Stimulated activated CD8-positive, alpha-beta memory T cell treated with anti-CD3 and anti-CD28 coated beads, Interleukin-12 subunit alpha, Interleukin-12 subunit beta, amount 100 ng/mL, for 1 hour (primary cell): ENCODE data around the gene USH2A.

ENCODE experiments used
- DNase-seq: peaks from one replicate; pipeline ENCODE4 v3.0.0-alpha.2; 2020; ENCODE audit warnings: low read depth

The USH2A gene, protein sequence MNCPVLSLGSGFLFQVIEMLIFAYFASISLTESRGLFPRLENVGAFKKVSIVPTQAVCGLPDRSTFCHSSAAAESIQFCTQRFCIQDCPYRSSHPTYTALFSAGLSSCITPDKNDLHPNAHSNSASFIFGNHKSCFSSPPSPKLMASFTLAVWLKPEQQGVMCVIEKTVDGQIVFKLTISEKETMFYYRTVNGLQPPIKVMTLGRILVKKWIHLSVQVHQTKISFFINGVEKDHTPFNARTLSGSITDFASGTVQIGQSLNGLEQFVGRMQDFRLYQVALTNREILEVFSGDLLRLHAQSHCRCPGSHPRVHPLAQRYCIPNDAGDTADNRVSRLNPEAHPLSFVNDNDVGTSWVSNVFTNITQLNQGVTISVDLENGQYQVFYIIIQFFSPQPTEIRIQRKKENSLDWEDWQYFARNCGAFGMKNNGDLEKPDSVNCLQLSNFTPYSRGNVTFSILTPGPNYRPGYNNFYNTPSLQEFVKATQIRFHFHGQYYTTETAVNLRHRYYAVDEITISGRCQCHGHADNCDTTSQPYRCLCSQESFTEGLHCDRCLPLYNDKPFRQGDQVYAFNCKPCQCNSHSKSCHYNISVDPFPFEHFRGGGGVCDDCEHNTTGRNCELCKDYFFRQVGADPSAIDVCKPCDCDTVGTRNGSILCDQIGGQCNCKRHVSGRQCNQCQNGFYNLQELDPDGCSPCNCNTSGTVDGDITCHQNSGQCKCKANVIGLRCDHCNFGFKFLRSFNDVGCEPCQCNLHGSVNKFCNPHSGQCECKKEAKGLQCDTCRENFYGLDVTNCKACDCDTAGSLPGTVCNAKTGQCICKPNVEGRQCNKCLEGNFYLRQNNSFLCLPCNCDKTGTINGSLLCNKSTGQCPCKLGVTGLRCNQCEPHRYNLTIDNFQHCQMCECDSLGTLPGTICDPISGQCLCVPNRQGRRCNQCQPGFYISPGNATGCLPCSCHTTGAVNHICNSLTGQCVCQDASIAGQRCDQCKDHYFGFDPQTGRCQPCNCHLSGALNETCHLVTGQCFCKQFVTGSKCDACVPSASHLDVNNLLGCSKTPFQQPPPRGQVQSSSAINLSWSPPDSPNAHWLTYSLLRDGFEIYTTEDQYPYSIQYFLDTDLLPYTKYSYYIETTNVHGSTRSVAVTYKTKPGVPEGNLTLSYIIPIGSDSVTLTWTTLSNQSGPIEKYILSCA (N-terminal part only)

DNA sequence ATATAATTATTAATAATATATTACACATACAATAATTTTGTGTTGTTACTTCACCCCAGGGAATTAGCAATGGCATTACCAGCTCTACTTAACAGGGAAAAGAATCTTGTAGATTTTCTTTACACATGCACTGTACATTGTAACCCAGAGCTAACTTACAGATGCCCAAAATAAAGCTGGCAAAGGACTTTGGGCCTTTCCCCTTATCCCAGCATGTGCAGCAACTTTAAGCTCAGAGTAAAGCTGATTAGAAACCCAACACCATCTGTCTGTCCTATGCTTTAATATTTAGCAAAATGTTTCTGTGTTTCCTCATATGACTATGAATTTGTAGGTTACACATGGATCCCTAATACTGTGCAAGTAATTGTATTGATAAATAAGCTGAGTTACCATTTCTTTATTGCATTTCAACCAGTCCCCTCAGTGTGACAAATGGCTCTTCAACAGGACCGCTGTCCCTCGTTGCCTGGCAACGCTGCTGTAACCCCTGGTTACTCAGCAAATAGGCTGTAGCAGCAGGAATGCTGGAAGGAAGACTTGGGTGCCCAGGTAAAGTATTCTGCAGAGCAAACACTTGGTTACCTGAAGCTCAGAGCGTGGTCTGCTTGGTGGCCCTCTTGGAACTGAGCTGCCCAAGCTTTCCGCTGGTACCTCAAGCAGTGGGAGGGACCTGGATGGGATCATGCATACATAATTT, at the start of gene USH2A:
Gene USH2A, minus strand, starts transcription at position 628 of the 700 bp plus-strand sequence. CDS start 1,112 bp downstream, outside the sequence.
- DNase-seq: no peak

DNA sequence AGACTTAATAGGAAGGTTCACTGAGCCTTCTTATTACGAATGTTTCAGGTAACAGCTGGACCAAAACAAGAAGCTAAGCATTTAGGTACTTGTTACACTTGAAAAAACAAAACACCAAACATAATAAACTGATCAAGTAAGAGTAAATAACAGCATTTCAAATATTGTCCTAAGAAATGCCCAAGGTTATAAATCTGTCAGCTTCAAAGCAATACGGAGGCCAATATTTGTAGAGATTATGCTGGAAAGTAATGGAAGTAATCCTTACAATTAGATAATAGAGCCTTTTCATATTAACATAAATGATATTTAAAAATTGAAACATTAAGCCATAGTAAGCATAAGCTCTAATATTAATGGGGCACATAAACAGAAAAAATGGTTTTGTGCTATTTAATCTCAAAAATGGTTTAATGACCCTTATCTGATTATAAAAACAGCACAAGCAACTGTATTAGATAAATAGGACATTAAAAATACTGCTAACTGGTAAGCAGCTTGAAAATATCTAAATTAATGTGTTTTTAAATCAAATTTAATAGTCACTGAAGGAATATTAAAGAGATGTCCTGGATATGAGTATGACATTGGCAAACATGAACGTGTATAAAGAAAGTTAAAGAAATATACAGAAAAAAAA, 43.0 kb upstream of the USH2A start:
- DNase-seq: no peak

DNA sequence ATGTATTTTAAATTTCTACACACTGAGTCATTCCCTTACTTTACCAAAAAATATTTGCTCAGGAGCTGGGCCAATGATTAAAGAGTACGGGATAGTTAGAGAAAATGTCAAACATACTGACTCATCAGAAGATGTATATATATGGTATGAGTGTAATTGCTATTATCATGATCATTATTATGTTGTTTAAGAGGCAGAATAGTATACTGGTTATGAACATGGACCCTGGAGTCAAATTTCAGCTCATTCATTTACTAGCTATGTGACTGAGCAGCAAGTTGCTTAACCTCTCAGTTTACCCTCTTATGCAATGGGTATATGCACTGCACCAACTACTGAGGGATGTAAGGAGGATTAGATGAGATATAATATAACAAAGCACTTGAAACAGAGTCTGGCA, 41.2 kb upstream of the USH2A start:
- no peak for DNase-seq

DNA sequence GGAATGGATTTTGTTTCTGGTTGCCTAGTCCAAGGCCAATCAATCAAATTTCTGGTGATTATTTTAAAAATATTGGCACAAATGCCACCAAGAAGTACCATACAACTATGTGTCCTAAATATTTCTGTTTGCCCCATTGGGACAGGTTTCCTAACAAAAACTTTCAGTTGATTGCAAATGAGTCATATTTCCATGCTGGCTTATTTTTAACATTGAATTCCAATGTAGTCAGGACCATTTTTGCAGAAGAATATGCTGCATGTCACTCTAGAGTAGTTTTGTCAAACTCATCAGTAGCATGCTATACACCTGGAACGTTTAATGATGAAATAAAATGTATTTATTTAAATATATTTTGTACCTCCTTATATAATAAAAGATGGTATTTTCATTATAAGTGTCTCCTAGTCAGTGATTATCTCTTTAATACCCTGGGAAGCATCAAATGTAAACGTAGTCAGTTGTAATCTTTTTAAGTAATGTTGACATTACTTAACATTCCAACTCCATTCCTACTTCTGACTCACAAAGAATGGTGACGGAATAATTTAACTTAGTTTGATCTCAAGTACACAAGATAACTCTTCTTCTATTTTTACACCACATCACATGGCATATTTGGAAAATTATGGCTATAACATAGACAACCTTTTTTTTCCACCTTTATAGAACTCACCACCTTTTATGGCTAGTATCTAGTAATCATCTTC, 39.0 kb upstream of the USH2A start:
- no peak for DNase-seq

DNA sequence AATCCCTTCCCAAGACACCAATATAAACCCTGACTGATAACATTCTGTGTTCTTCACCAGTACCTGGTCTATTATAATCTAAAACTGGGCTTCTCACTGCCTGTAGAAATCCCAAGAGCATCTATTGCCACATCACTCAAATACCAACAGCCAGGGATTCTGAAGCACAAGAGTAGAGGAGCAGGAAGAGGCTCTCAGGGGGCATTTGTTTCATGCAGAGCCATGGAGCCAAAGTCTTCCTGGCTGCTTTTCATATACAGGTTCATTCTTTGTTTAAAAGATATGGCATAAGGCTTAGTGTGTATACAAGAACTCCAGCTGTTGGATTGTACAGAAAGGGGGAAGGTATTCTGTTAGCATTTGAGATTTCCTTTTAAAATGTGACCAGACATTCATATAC, 38.2 kb upstream of the USH2A start:
- DNase-seq: no peak

DNA sequence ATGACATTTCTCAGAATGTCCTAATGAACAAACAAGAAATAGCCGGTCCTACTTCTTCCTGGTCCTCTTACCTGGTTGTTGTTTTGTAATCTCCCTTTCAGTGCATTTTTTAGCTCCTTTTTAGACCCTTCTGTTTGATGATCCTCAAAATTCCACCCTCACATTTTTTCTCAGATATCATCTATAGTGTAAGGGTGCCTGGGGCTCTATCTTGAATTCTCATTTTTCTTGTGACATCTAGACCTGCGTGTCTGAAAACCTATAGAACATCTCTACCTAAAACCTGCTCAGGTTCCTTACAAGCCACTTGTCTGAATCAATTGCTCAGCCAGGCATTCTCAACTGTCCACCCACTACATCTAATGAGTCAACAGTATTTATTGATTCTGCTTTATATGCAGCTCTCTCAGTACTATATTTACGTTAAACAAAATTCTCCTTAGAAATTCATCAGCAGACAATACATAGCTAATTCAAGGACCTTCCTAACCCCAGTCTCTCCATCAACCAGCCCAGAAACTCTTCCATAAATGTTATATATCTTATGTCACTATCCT, 36.5 kb upstream of the USH2A start:
- no peak for DNase-seq

DNA sequence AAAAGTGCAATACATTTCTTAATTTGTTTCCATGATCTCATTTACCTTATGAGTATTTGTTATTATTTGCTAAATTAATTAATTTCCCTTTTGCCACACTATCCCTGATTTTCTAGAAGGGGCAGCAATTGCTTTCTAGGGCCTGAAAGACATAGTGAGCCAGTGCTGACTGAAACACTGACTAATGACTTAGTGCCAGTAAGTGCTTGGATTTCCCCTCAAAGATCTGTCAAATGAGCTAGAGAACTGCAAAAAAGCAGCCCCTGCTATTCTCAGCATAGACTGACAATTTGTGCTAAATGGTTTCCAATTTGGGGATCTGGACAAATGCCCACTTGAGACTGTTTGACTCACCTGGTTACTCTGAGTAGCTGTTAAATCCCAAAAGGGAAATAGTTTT, 35.6 kb upstream of the USH2A start:
- no peak for DNase-seq

DNA sequence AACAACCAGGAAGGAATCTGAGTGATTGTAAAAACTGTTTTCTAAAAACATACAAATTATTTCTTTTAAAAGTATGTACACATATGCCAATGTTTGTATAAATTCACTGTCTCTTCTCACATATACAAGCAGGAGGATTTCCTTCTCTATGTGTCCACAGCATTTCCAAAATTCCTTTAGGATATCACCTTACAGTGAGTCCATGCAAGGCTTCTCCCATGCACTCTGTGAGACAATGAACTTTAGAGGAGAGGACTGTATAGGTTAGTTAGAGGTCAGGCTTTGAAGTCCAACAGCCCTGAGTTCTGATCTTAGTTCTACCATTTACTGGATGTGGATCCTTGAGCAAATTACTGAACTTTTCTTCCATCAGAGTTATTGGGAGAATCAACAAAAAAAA, 34.1 kb upstream of the USH2A start:
- DNase-seq: no peak

DNA sequence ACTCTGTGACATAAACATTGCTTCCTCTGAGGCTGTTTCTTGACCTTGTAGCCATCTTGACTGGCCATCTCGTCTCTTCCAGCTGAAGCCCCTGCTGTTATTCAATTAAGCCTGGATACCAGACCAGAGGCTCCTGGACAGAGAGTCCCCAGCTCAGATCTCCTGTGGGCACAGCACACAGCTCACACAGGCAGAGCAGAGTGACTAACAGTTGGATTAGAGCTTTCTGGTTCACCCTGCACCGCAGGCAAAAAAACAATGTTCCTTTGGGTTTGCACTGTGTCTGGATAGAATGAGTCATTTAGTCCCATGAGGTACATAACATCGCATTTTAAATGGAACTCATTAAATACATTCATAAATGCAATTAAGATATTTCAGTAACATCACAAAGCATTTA, 33.4 kb upstream of the USH2A start:
- DNase-seq: no peak

DNA sequence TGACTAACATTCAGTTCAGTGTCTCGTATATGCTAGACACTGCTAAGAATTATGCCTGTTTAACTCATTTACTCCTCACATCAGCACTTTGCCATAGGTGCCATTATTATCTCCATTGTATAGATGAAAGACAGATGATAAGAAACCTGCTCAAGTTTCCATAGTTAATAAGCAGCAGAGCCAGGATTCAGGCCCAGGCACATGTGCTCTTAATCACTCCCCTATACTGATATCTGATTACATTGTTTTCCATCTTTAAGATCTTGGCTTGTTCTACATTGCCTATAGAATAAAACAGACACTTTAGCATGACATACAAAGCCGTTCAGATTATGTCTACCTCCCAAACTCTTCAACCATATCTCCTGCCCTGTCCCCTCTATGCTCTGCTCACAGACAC, 30.5 kb upstream of the USH2A start:
- DNase-seq: no peak

DNA sequence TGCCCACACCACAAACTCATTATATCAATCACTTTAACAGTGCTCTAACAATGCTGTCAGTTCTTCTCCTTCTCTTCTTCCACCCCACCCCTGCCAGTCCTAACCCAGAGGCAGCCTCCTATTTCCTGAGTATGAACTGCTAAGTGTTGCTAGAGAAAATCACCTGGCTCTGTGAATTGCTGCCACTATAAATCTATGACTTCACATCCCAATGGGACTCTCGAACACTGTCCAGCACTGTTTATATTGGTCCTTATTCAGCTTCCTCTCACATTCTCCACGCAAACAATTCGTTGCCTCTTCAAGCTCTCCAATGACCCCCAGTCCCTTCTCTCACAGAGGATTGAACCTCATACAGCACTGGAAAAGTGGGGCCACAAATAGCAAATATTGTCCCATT, 27.0 kb upstream of the USH2A start:
- DNase-seq: no peak

DNA sequence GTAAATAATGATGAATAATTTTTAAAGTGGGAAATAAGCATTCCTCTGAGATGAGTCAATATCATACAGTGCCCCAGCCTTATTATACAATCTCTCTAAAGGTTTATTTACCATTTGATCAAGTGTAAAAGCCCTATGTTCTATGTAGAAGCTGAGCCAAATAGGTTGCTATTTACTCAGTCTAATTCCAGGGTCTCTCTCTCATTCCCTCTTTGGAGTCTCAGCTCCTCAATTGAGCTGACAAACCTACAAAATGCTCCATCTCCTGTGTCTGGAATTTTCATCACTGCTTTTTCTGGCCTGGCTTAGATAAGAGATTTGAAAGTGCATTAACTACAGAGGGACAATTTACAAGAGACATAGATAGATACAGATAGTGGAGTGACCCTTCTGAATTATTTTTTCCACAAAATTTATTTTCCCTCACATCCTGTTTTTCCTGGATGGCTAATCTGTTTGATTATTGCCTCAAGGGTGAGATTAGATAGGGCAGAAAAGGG, 24.8 kb upstream of the USH2A start:
- no peak for DNase-seq

DNA sequence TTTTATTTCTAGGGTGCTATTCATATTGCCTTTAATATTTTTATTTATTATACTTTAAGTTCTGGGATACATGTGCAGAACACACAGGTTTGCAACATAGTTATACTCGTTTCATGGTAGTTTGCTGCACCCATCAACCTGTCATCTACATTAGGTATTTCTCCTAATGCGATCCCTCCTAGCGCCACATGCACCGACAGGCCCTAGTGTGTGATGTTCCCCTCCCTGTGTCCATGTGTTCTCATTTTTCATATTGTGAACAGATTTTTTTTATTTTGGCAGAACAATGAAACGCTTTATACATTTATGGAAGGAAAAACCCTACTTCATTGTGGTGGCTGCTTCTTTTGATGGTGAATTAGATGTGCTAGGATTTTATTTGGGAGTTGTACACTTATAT, 14.4 kb upstream of the USH2A start:
- DNase-seq: no peak

DNA sequence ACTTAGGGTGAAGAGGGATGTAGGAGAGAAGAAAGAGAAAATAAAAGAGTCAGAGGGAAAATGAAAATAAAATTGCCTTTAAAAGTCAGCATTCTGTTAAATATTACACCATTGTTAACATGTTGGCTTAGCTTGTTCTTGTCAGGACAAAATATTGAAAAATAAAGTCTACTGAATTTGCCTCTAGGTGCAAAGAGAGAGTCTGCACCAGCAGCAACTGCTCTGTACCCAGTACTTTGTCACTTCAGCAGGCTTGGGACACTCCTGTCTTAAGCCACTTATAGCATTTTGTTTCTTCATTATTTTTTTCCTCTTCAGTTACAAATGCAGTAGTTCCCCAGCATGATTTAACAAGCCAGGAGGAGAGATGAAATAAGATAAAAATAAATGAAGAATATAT, 11.0 kb upstream of the USH2A start:
- no peak for DNase-seq

DNA sequence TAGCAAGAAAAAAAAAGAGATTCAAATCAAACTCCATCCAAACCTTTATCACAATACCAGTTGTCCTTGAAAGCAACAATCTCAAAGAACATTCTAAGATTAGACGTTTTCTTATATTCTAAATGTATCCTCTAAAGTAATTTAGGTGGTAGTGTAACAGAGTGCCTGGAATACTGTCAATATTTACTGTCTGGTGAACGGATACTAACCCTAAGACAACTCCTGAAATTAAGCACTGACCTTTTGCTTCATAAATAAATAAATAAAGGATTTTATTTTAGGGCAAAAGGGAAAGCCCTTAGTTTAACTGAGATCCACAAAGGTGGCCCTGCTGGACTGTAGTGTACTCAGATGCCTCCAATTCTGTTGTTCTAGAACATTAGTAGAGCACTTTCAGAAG, 9.9 kb upstream of the USH2A start:
- no peak for DNase-seq

DNA sequence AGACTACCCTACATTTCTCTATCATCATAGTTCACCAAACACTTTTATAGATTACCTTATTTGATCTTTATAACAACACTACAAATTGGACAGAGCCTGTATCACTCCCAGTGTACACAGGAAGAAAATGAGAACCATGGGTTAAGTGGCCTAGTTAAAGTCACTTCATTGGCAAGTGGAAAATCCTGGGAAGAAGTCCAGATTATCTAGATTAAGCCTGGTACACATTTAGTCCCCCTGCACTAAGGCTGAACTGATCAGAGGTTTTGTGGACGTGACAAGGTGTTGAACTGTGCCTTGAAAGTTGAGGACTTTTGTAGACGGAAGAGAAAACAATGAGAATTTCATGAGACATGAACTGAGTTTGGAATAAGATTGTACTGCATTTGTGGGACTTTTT, 7.5 kb upstream of the USH2A start:
- no peak for DNase-seq

DNA sequence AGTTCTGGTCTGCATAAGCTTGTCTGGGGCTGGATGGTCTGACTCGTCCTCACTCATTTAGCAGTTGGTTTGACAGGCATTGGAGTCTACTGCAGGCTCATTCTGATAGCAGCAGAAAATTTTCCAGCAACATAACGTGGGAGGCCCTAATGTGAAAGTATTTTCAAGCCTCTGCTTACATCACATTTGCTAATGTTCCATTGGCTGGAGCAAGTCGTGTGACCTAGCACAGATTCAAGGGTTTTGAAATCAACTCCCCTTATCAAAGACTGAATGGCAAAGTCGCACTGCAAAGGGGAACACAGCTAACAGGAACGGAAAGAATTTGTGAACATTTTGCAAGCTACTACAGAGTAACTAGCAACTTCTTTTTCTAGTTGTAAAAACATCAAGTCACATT, 2.3 kb upstream of the USH2A start:
- no peak for DNase-seq

DNA sequence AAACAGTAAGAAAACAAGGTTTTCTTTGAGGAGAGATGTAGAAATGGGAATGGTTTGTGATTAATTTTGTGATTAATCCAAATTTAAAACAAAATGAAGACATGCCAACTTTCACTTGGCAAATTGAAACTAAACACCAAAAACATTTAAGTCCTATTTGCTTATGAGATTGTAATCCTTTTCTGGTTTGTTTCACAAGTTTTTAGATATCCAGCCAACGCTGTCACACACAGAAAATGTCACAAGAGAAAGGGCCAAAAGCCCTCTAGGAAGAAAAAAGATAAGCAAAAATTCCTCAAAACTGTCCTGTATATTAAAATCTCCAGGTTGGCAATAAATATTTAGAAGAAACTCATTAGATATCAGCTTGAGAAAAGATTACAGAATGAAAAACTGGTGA, 2.5 kb downstream of the USH2A start:
- no peak for DNase-seq

DNA sequence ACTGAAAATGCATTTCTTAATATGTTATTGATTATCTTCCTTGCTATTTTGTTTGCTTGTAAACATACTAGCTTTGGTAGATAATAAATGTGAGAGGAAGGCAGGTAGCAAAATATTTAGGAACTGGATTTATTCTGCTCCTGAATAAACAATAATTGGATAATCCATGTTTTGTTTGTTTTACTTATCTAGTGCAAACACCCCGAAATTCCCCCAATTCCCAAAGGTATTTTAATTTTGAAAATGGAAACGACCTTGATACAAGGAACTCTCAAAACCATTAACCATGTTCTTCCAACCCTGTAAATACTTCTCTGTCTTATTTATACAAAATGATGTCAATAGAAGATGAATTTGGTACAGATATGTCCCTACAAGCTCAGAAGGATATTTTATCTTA, 3.0 kb downstream of the USH2A start:
- DNase-seq: no peak

DNA sequence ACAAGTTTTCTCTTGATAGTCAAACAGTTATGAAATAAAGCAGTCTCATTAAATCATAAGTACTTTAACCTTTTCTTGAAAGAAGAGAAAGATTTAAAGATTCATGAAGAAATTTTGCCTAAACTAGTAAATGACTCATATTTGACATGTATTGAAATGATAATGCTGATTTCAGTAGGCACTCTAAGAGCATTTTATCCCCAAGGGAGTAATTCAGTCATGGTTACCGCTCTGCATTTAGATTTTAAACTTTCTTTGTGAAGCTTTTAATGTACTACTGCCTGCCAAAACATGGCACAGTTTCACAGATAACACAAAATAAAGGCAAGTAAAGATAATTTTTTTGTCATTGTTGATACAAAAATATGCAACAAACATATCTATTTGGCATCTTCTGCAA, 6.8 kb downstream of the USH2A start:
- DNase-seq: no peak
